DND-41 (cell line): ENCODE results near the gene C6orf141.

ENCODE experiments used
- ATAC-seq: fragments of 200-7000 bp; cut with Tn5 transposase; 3 replicates; pipeline ENCODE4 v1.9.1; 2021; ENCODE audit warnings: low read depth; ENCODE audit not compliant: insufficient read depth
- DNase-seq: peaks from one replicate; pipeline ENCODE4 v3.0.0-alpha.2; 2020
- H2AFZ ChIP-seq: 2 replicates; pipeline ENCODE4 v1.6.0; 2012; ENCODE audit warnings: low read depth, low read length
- H3K27ac ChIP-seq: 2 replicates; pipeline ENCODE4 v1.5.1; 2012; ENCODE audit warnings: low read length, inconsistent platforms
- H3K27me3 ChIP-seq: fragments of 200-600 bp; sonication (generic); 2 replicates; pipeline ENCODE4 v1.6.0; 2012; ENCODE audit warnings: low read length, mild to moderate bottlenecking, inconsistent platforms; ENCODE audit not compliant: insufficient read depth, poor library complexity
- H3K36me3 ChIP-seq: 2 replicates; pipeline ENCODE4 v1.5.1; 2012; ENCODE audit warnings: low read length, inconsistent platforms; ENCODE audit not compliant: insufficient read depth
- H3K4me1 ChIP-seq: 2 replicates; pipeline ENCODE4 v1.5.1; 2012; ENCODE audit warnings: mild to moderate bottlenecking, low read length; ENCODE audit not compliant: insufficient read depth
- H3K4me2 ChIP-seq: 2 replicates; pipeline ENCODE4 v1.6.0; 2012; ENCODE audit warnings: mild to moderate bottlenecking, moderate library complexity, low read length, inconsistent platforms; ENCODE audit not compliant: insufficient read depth
- H3K4me3 ChIP-seq, 2 experiments: fragments of 200-600 bp in 1 of 2; shearing (Covaris generic) in 1 of 2; 2 replicates each; pipeline ENCODE4 v1.5.1; 2012 to 2016; ENCODE audit warnings: inconsistent platforms in 2 of 2, low read length in 2 of 2, mild to moderate bottlenecking in 2 of 2, low read depth in 1 of 2, moderate library complexity in 1 of 2
- H3K79me2 ChIP-seq: 2 replicates; pipeline ENCODE4 v1.6.0; 2012; ENCODE audit warnings: low read length, inconsistent platforms; ENCODE audit not compliant: insufficient read depth
- H3K9ac ChIP-seq: 2 replicates; pipeline ENCODE4 v1.6.0; 2012; ENCODE audit warnings: low read depth, mild to moderate bottlenecking, inconsistent platforms, low read length, moderate library complexity
- H3K9me3 ChIP-seq: 2 replicates; pipeline ENCODE4 v1.5.1; 2012; ENCODE audit warnings: low read length, moderate library complexity, mild to moderate bottlenecking, inconsistent platforms; ENCODE audit not compliant: insufficient read depth, severe bottlenecking
- H4K20me1 ChIP-seq: 2 replicates; pipeline ENCODE4 v1.6.0; 2012; ENCODE audit warnings: low read length; ENCODE audit not compliant: insufficient read depth
- EZH2 ChIP-seq: IDR thresholded peaks from 3 replicates; pipeline ENCODE4 v1.6.1; 2012; ENCODE audit warnings: borderline replicate concordance, low read depth, mild to moderate bottlenecking, moderate library complexity, low read length, inconsistent platforms; ENCODE audit not compliant: severe bottlenecking
- TF ChIP-seq, protein P1 (sequence below): IDR thresholded peaks from 2 replicates; pipeline ENCODE4 v1.5.1; 2012; ENCODE audit warnings: borderline replicate concordance, low read length, moderate library complexity, mild to moderate bottlenecking; ENCODE audit not compliant: poor library complexity, severe bottlenecking; ENCODE audit errors: extremely low read depth

C6orf141 gene

DNA sequence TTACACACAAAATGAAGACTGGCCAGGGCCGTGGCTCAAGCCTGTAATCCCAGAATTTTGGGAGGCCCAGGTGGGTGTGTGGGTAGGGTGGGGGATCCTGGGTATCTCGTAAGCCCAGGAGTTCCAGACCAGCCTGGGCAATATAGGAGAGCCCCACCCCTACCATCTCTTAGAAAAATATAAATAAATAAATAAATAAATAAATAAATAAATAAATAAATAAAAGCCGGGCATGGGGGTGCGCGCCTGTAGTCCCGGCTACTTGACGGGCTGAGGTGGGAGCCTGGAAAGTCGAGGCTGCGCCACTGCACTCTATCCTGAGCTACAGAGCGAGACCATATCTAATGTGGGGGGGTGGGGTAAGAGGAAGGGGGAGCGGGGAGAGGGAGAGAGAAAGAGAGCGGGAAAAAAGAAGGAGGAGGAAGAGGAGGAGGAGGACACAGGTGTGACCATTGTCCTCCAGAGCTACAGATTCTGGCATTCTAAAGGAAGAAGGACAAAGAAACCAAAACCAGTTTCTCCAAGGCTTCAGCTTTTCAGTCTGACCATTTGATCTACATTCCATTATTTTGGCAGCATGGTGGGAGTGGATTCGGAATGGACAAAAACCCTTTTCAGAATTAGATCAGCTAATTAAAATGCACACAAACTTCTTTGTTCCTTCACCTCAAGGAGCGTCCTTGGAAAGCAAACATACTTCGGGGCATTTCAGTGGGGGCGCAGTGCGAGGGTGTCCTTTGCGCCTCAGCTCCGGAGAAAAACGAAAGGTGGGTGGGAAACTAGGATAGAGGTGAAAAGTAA is 577 bp upstream of the C6orf141 start:
- H3K4me2 ChIP-seq, result no peak overlapping the region
- H2AFZ ChIP-seq, result no peak overlapping the region
- H3K79me2 ChIP-seq, result no peaks in the 10 kb centered on the region
- TF ChIP-seq EZH2, result no peak
- TF ChIP-seq, protein P1, sequence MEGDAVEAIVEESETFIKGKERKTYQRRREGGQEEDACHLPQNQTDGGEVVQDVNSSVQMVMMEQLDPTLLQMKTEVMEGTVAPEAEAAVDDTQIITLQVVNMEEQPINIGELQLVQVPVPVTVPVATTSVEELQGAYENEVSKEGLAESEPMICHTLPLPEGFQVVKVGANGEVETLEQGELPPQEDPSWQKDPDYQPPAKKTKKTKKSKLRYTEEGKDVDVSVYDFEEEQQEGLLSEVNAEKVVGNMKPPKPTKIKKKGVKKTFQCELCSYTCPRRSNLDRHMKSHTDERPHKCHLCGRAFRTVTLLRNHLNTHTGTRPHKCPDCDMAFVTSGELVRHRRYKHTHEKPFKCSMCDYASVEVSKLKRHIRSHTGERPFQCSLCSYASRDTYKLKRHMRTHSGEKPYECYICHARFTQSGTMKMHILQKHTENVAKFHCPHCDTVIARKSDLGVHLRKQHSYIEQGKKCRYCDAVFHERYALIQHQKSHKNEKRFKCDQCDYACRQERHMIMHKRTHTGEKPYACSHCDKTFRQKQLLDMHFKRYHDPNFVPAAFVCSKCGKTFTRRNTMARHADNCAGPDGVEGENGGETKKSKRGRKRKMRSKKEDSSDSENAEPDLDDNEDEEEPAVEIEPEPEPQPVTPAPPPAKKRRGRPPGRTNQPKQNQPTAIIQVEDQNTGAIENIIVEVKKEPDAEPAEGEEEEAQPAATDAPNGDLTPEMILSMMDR, result no peak
- DNase-seq (no peak), ATAC-seq (no peak)
- no peak overlapping the region for H3K4me3 ChIP-seq
- H3K27me3 ChIP-seq, result no peaks in the 10 kb centered on the region
- no peaks in the 10 kb centered on the region for H3K4me1 ChIP-seq
- H3K36me3 ChIP-seq, result no peaks in the 10 kb centered on the region
- H4K20me1 ChIP-seq, result no peaks in the 10 kb centered on the region
- no peak overlapping the region for H3K9ac ChIP-seq
- H3K9me3 ChIP-seq, result no peaks in the 10 kb centered on the region
- H3K27ac ChIP-seq, result no peak overlapping the region

DNA sequence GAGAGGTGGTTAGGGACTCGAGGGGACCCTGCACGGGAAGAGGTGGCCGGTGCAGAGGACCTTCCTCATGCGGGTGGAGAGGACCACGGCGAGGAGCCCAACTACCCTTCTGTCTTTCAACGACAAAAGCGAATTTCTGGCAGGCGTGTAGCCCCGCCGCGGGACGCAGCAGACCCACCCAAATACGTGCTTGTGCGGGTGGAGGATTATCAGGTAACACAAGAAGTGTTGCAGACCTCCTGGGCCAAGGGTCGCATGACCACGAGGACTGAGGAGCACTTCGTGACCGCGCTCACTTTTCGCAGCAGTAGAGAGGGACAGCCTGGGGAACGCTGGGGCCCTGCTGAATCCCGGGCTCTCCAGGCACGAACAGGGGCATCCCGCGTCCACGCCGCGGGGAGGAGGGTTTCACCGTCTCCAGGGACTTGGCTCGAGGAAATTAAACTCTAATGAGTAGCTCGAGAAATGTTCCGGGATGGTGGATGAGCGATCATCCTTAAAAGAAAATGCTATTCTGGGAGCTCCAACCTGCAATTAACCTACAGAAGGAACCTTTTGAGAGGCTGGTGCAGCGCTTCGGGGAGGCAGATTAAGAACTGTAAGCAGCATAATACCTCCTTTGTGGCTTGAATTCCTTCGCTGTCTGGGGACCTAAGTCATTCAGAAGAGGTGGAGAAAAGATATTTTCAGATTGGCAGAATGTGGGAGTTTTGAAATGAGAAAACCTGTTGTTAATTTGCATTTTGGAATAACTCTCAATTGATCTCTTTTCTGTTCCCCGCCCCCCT is 804 bp downstream of the C6orf141 start:
- no peak overlapping the region for H3K4me2 ChIP-seq
- no peak overlapping the region for H3K4me3 ChIP-seq
- H3K4me1 ChIP-seq, result no peaks in the 10 kb centered on the region

DNA sequence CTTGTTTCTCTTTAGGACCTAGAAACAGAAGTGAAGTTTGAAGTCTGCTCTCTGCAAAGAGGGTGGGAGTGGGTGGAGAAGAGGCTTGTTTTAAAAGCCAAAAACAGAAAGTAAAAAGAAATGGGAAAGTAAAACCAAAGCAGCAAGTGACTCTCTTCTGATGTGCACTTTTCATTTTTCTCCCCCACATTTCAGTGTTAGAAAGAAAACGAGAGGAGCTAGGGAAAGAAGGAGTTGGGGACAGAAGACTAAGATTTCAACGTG is 1.3 kb downstream of the C6orf141 start:
- Histone ChIP-seq H3K27ac (no peak overlapping the region), H3K9ac (no peak overlapping the region), H3K4me1 (no peaks in the 10 kb centered on the region), H3K79me2 (no peaks in the 10 kb centered on the region), H3K9me3 (no peaks in the 10 kb centered on the region), H3K27me3 (no peaks in the 10 kb centered on the region), H4K20me1 (no peaks in the 10 kb centered on the region), H3K4me3 (no peak overlapping the region), H3K36me3 (no peaks in the 10 kb centered on the region), H3K4me2 (no peak overlapping the region), H2AFZ (no peak overlapping the region)
- no peak for DNase-seq
- no peak for ATAC-seq
- no peak for TF ChIP-seq EZH2
- TF ChIP-seq, protein P1, result no peak

More for the DNA sequence above, 804 bp downstream of the C6orf141 start:
- no peaks in the 10 kb centered on the region for H4K20me1 ChIP-seq
- H3K27ac ChIP-seq, result no peak overlapping the region
- no peak overlapping the region for H2AFZ ChIP-seq
- DNase-seq (no peak), ATAC-seq (no peak)
- H3K79me2 ChIP-seq, result no peaks in the 10 kb centered on the region
- H3K9me3 ChIP-seq, result no peaks in the 10 kb centered on the region
- TF ChIP-seq, protein P1, result no peak
- no peak for TF ChIP-seq EZH2
- H3K27me3 ChIP-seq, result no peaks in the 10 kb centered on the region
- no peaks in the 10 kb centered on the region for H3K36me3 ChIP-seq
- no peak overlapping the region for H3K9ac ChIP-seq
